ENCODE measurements around the gene GREB1. TPM values are rescaled to one million over a fixed set of nuclear protein-coding genes. Genes with fewer than 3 reads are reported as not detected.

Gene GREB1
- total and polyA plus RNA-seq, 2 of the 4 experiments (the other 2 are of a cell fraction): 0.05 TPM; not detected in 1

DNA sequence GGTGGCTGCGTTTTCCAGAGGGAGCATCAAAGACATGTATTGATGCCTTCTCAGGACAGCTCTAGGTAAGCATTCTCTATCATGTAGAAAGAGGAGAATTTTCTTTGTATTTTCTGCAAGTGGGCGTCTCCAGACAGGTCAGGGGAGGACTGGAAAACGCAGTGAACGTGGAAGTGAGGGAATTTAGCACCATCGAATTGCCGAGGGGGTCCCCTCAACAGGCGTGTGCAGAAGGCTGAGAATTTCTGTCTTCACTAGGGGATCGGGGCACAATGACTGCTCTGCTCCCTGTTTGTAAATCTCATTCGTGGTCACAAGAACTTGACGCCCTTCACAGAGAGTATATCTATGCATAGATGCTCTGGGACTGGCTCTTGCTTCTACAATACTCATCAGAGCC lies 141.1 kb downstream of the GREB1 start:
- TF ChIP-seq MAFK (IDR thresholded peaks at IDR 0.05; ENCODE audit: low read depth, low read length) (no peak), CHD1 (IDR thresholded peaks at IDR 0.05; ENCODE audit: low read depth, low read length) (no peak)

More for the DNA sequence above, 141.1 kb downstream of the GREB1 start:
- Histone ChIP-seq H3K27me3 (ENCODE audit: control insufficient read depth, insufficient read depth, low read length) (peaks cover 52% of the 10 kb centered on the region), H2AK9ac (replicated peaks; ENCODE audit: low read depth, low read length, poor library complexity) (no peak overlapping the region), H4K8ac (ENCODE audit: low read depth in 2 of 2, low read length in 2 of 2) (no peak overlapping the region), H2BK5ac (ENCODE audit: low read depth, low read length, poor library complexity, severe bottlenecking) (no peak overlapping the region), H3K79me1 (ENCODE audit: low read depth in 1 of 2, low read length in 2 of 2) (no peaks in the 10 kb centered on the region), H3K4me2 (ENCODE audit: low read depth, low read length) (no peak overlapping the region), H2AFZ (replicated peaks; ENCODE audit: low read length, poor library complexity) (no peak overlapping the region), H4K91ac (ENCODE audit: insufficient read depth, low read depth, low read length) (no peak overlapping the region), H3K56ac (ENCODE audit: extremely low read depth, insufficient read depth, low read length) (no peak overlapping the region), H4K5ac (ENCODE audit: low read depth, low read length) (no peak overlapping the region), H3K4me1 (ENCODE audit: control insufficient read depth, insufficient read depth, low read length) (peaks cover 1% of the 10 kb centered on the region; the same call in 1 of the 2 replicates), H3K14ac (replicated peaks; ENCODE audit: low read depth, low read length) (no peak overlapping the region), H3K9me3 (ENCODE audit: control insufficient read depth, insufficient read depth, low read length) (peaks cover 2% of the 10 kb centered on the region; the same call in 1 of the 2 replicates), H3K4me3 (ENCODE audit: insufficient read depth, low read depth, low read length) (no peak overlapping the region), H2BK15ac (ENCODE audit: low read depth, low read length) (no peak overlapping the region), H3K23ac (ENCODE audit: low read depth, low read length) (no peak overlapping the region), H2BK20ac (ENCODE audit: low read depth, low read length) (no peak overlapping the region), H3K27ac (ENCODE audit: insufficient read depth, low read length) (no peak overlapping the region), H3K4ac (ENCODE audit: low read depth, low read length) (no peak overlapping the region), H3K36me3 (ENCODE audit: control insufficient read depth, insufficient read depth, low read length) (no peaks in the 10 kb centered on the region), H2AK5ac (ENCODE audit: low read depth, low read length) (no peak overlapping the region), H3K18ac (ENCODE audit: low read depth, low read length) (no peak overlapping the region), H2BK120ac (ENCODE audit: low read depth, low read length) (no peak overlapping the region), H3K9me1 (ENCODE audit: insufficient read depth, low read length) (no peaks in the 10 kb centered on the region; the same call in 1 of the 2 replicates), H3K9ac (ENCODE audit: low read depth, low read length) (no peak overlapping the region), H4K20me1 (ENCODE audit: insufficient read depth, low read length) (no peaks in the 10 kb centered on the region; the same call in 1 of the 2 replicates)
- POLR2A ChIA-PET (ENCODE audit: unreplicated experiment): no interaction called here
- ATAC-seq (ENCODE audit: low read depth): no peak
- dilution Hi-C loops (cut with HindIII; ENCODE audit: low sequenced_read_pairs, unreplicated experiment) (no loop called here), intact Hi-C loops (cut with micrococcal nuclease) (no loop called here), in situ Hi-C loops (cut with MboI; ENCODE audit: low sequenced_read_pairs) (no loop called here)
- CTCF ChIA-PET: no interaction called here
- no peak for DNase-seq
- BruUV-seq (replicated peaks): no TSS peak
- 80% methylated on average over 7 of the region's 10 CpGs; no CpG with 5 or more reads in 1 of the 2 experiments for WGBS, 2 experiments (ENCODE audit: extremely low coverage in 2 of 2, insufficient read length in 1 of 2)

All from IMR-90 (cell line).